Glutamatergic neuron (in vitro differentiated cells): ENCODE measurements around the gene EML6. TPM values are rescaled to one million over a fixed set of nuclear protein-coding genes. Genes with fewer than 3 reads are reported as not detected.

Experiments
- DNase-seq: peaks from one replicate; pipeline ENCODE4 v3.0.0; 2022
- H3K27ac Mint-ChIP-seq: one replicate; pipeline ENCODE4 v1.8.0; 2020; ENCODE audit warnings: mild to moderate bottlenecking, mixed read lengths, inconsistent platforms; ENCODE audit not compliant: unreplicated experiment
- H3K27me3 Mint-ChIP-seq: one replicate; pipeline ENCODE4 v1.8.0; 2020; ENCODE audit warnings: mild to moderate bottlenecking, moderate library complexity, mixed read lengths, inconsistent platforms; ENCODE audit not compliant: unreplicated experiment
- H3K36me3 Mint-ChIP-seq: one replicate; pipeline ENCODE4 v1.8.0; 2020; ENCODE audit warnings: mild to moderate bottlenecking, mixed read lengths, inconsistent platforms; ENCODE audit not compliant: unreplicated experiment
- H3K4me1 Mint-ChIP-seq: one replicate; pipeline ENCODE4 v1.8.0; 2020; ENCODE audit warnings: mild to moderate bottlenecking, low read depth, mixed read lengths, inconsistent platforms; ENCODE audit not compliant: unreplicated experiment
- H3K4me3 Mint-ChIP-seq: one replicate; pipeline ENCODE4 v1.8.0; 2020; ENCODE audit warnings: mild to moderate bottlenecking, mixed read lengths, inconsistent platforms; ENCODE audit not compliant: unreplicated experiment
- H3K9me3 Mint-ChIP-seq: one replicate; pipeline ENCODE4 v1.8.0; 2020; ENCODE audit warnings: mild to moderate bottlenecking, moderate library complexity, mixed read lengths, inconsistent platforms; ENCODE audit not compliant: unreplicated experiment
- total RNA-seq: library from RNA; stranded (reverse); fragmentation: NEBNext Ultra II Directional; extraction: Animal tissue kit (Norgen Biotek cat#: 25700); gene quantifications from one replicate; pipeline ENCODE4 v1.2.1, GENCODE V29; 2021; ENCODE audit not compliant: unreplicated experiment
- TF ChIP-seq, protein P1 (sequence below): fragments of 200-600 bp; sonication (generic); IDR thresholded peaks from one replicate; pipeline ENCODE4 v1.5.0; 2021; ENCODE audit not compliant: partially characterized antibody, unreplicated experiment

EML6 gene
- total RNA-seq, 1 donor from 2014 or later, result 0.91 TPM

DNA sequence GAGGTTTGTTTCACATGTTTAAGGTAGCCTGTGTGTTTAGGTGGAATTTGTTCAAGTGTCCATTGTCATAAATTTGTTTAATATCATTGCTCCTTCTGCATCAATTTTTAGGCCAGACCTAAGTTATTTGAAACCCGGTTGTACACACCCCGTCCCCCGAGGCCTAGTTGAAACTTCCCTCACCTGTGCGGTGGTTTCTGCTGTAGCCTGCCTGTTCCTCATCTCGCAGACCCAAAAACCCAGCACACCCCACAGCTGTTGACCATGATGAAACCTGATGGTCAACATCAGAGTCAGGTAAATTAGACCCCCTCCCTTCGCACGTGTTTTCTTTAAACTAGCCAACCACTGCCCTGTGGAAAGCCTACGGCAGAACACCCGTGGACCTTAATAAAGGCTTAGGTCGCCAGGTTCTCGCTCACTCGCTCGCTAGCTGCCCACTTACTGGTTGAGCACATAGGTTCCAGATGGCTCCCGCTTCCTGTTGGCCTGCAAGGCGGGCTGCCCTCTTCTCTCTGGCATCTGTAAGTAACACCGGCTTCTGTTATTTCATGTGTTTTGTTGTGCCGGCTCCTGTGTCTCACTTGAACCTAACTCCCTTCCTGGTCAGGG, 64.4 kb downstream of the EML6 start:
- Mint-ChIP-seq H3K4me3 (no peak overlapping the region), H3K27me3 (no peaks in the 10 kb centered on the region), H3K27ac (no peak overlapping the region), H3K9me3 (no peaks in the 10 kb centered on the region), H3K36me3 (no peaks in the 10 kb centered on the region), H3K4me1 (no peaks in the 10 kb centered on the region)
- DNase-seq, result no peak
- TF ChIP-seq, protein P1, sequence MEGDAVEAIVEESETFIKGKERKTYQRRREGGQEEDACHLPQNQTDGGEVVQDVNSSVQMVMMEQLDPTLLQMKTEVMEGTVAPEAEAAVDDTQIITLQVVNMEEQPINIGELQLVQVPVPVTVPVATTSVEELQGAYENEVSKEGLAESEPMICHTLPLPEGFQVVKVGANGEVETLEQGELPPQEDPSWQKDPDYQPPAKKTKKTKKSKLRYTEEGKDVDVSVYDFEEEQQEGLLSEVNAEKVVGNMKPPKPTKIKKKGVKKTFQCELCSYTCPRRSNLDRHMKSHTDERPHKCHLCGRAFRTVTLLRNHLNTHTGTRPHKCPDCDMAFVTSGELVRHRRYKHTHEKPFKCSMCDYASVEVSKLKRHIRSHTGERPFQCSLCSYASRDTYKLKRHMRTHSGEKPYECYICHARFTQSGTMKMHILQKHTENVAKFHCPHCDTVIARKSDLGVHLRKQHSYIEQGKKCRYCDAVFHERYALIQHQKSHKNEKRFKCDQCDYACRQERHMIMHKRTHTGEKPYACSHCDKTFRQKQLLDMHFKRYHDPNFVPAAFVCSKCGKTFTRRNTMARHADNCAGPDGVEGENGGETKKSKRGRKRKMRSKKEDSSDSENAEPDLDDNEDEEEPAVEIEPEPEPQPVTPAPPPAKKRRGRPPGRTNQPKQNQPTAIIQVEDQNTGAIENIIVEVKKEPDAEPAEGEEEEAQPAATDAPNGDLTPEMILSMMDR, result no peak

DNA sequence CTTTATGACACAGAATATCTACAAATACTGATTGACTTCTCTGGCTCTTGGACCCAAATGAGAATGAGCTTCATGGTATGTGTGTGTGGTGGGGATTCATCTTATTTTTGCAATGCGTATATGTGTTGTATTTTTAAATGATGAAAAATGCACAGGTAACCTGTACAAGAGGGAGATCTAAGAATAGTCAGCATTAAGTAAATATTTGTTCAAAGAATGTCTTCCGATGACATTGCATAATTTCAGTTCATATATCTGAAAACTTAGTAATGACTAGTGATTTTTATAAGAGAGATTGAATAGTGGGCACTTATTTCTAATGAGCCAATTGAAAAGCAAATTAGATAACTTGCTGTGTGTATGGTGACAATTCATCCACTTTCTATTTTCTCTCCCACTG, 66.4 kb downstream of the EML6 start:
- Mint-ChIP-seq H3K9me3 (peaks cover under 1% of the 10 kb centered on the region), H3K4me3 (no peak overlapping the region), H3K36me3 (no peaks in the 10 kb centered on the region), H3K27me3 (no peaks in the 10 kb centered on the region), H3K27ac (no peak overlapping the region), H3K4me1 (peaks cover 2% of the 10 kb centered on the region)
- TF ChIP-seq, protein P1, result no peak
- no peak for DNase-seq

DNA sequence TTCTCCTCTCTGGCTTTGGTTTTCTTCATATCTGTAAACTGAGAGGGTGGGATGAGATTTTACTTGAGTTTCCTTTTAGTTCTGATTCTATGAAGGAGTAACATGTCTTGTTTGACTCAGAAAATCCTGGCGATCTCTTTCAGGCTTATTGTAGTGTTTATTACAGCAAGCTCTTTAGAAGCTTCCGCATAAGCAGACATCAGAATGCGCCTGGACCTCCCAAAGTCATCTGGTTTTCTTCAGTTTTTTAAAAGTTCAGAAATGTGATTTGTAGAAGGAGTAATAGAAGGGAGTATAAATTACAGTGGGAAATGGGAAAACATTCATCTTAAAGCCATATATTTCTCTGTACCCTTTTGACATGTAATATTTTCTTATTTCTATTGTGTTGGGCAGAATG, 68.4 kb downstream of the EML6 start:
- Mint-ChIP-seq H3K36me3 (no peaks in the 10 kb centered on the region), H3K4me3 (no peak overlapping the region), H3K27me3 (no peaks in the 10 kb centered on the region), H3K27ac (no peak overlapping the region), H3K4me1 (peaks cover 12% of the 10 kb centered on the region), H3K9me3 (peaks cover 6% of the 10 kb centered on the region)
- TF ChIP-seq, protein P1, result no peak
- no peak for DNase-seq

DNA sequence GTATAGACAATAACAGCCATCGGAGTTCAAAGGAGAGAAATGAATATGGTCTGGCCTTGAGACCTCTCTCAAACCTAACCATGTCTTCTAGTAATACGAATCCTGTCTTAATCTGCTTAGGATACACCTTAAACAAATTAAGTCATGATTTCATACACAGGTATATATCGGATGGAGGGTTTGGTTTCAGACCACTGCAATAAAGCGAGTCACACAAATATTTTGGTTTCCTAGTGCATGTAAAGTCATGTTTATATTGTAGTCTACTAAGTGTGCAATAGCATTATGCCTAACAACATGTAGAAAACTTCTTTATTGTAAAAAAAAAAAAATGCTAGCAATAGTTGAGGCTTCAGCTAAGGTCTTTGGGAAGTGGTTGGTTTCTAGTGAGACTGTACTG, 73.8 kb downstream of the EML6 start:
- H3K36me3 Mint-ChIP-seq, result peaks cover 6% of the 10 kb centered on the region
- H3K4me3 Mint-ChIP-seq, result no peak overlapping the region
- no peak for DNase-seq
- TF ChIP-seq, protein P1, result no peak
- H3K27me3 Mint-ChIP-seq, result no peaks in the 10 kb centered on the region
- H3K27ac Mint-ChIP-seq, result no peak overlapping the region
- peaks cover 12% of the 10 kb centered on the region for H3K4me1 Mint-ChIP-seq
- H3K9me3 Mint-ChIP-seq, result peaks cover 6% of the 10 kb centered on the region

DNA sequence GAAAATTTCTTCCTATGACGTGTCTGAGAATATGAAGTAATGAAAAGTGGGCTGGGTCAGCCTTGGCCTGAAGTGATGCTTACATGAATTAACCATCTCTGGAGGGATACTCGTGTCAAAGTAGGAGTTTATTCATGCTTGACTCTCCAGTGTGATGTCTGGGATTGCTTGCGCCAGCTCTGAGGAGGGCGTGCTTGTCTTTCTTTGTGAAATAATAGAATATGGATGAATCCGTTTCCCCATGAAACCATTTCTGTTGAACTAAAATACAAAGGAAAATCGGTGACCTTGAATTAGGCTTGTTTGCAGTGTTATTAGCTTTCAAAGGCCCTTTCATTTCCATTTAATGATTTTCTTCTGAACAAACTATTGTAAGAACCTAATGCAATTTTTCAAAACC, 77.9 kb downstream of the EML6 start:
- H3K27ac Mint-ChIP-seq, result no peak overlapping the region
- peaks cover 5% of the 10 kb centered on the region for H3K27me3 Mint-ChIP-seq
- H3K4me3 Mint-ChIP-seq, result no peak overlapping the region
- DNase-seq, result no peak
- no peaks in the 10 kb centered on the region for H3K9me3 Mint-ChIP-seq
- TF ChIP-seq, protein P1, result no peak
- H3K4me1 Mint-ChIP-seq, result no peaks in the 10 kb centered on the region
- H3K36me3 Mint-ChIP-seq, result peaks cover 6% of the 10 kb centered on the region
